Activated B cell treated with CpG ODN at 0.5 μM for 24 hours (primary cell): Measurements from ENCODE around the gene SOX14. TPM values are rescaled to one million over a fixed set of nuclear protein-coding genes. Genes with fewer than 3 reads are reported as not detected.

ENCODE experiments used
- ATAC-seq: fragments of 200-7000 bp; cut with Tn5 transposase; one replicate; pipeline ENCODE4 v1.10.0; 2021; ENCODE audit warnings: low read depth, mild to moderate bottlenecking, moderate library complexity
- CTCF ChIA-PET: fragments of 350-600 bp; sonication (Branson Sonifier 250); formaldehyde crosslinking; loops from one replicate; lab custom pipeline; 2021; ENCODE audit warnings: antibody characterized with exemption; lab: Charles Lee
- POLR2A ChIA-PET: fragments of 350-600 bp; sonication (Branson Sonifier 250); formaldehyde crosslinking; loops from one replicate; lab custom pipeline; 2021; ENCODE audit warnings: antibody characterized with exemption; lab: Charles Lee
- DNase-seq: peaks from one replicate; pipeline ENCODE4 v3.0.0; 2022
- H3K27ac Mint-ChIP-seq: one replicate; pipeline ENCODE4 v1.8.0; 2020; ENCODE audit warnings: mixed read lengths
- H3K27me3 Mint-ChIP-seq: one replicate; pipeline ENCODE4 v1.8.0; 2021; ENCODE audit warnings: mixed read lengths
- H3K36me3 Mint-ChIP-seq: one replicate; pipeline ENCODE4 v1.8.0; 2021; ENCODE audit warnings: low read depth, mixed read lengths
- H3K4me1 Mint-ChIP-seq: one replicate; pipeline ENCODE4 v1.8.0; 2021; ENCODE audit warnings: mixed read lengths
- H3K4me3 Mint-ChIP-seq: one replicate; pipeline ENCODE4 v1.8.0; 2020; ENCODE audit warnings: mild to moderate bottlenecking, mixed read lengths
- H3K9me3 Mint-ChIP-seq: one replicate; pipeline ENCODE4 v1.8.0; 2020; ENCODE audit warnings: mixed read lengths
- intact Hi-C: fragments of 100-400 bp; cut with micrococcal nuclease; formaldehyde crosslinking; loops from one replicate; pipeline ENCODE4 v1.15.1; 2024
- total RNA-seq: library from RNA; stranded (reverse); gene quantifications from 2 replicates; pipeline ENCODE4 v1.2.3, GENCODE V29; 2022
- TF ChIP-seq, protein P1 (sequence below): fragments of 200-600 bp; IDR thresholded peaks from one replicate; pipeline ENCODE4 v1.8.0; 2022; ENCODE audit warnings: antibody characterized with exemption, mild to moderate bottlenecking

SOX14 gene
- total RNA-seq, 1 donor from 2014 or later, result not detected

DNA sequence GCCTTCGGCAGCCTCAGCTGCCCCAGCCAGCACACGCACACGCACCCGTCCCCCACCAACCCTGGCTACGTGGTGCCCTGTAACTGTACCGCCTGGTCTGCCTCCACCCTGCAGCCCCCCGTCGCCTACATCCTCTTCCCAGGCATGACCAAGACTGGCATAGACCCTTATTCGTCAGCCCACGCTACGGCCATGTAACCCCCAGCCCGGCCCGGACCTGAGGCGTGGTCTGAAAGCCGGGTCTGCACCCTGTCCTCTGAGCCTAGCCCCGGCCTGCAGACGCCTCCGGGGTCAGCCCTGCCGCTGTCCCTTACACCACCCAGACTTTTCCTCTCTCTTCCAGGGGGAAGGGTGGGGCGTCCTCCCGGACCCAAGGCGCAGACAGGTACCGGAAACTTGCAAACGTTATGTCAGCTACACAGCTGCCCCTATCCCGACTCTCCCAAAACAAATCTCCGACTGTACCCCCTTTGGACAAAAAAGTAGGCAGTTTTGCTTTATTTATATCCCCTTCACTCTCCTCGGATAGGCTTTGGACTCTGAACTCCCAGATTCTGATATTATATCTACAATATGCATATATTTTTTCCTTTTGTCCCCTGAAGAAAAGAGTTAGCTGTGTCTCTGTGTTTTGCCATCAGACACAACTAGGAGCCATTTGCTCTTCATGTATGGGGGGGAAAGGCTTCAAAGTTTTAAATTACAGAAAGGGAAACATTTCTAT is 1.4 kb downstream of the SOX14 start:
- Mint-ChIP-seq H3K9me3 (no peaks in the 10 kb centered on the region), H3K27ac (no peak overlapping the region), H3K4me3 (no peak overlapping the region), H3K36me3 (no peaks in the 10 kb centered on the region), H3K27me3 (peaks cover 71% of the 10 kb centered on the region), H3K4me1 (peaks cover 1% of the 10 kb centered on the region)
- no peak for ATAC-seq
- CTCF ChIA-PET, result no interaction called here
- TF ChIP-seq, protein P1, sequence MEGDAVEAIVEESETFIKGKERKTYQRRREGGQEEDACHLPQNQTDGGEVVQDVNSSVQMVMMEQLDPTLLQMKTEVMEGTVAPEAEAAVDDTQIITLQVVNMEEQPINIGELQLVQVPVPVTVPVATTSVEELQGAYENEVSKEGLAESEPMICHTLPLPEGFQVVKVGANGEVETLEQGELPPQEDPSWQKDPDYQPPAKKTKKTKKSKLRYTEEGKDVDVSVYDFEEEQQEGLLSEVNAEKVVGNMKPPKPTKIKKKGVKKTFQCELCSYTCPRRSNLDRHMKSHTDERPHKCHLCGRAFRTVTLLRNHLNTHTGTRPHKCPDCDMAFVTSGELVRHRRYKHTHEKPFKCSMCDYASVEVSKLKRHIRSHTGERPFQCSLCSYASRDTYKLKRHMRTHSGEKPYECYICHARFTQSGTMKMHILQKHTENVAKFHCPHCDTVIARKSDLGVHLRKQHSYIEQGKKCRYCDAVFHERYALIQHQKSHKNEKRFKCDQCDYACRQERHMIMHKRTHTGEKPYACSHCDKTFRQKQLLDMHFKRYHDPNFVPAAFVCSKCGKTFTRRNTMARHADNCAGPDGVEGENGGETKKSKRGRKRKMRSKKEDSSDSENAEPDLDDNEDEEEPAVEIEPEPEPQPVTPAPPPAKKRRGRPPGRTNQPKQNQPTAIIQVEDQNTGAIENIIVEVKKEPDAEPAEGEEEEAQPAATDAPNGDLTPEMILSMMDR, result no peak
- no peak for DNase-seq
- POLR2A ChIA-PET, result no interaction called here
- intact Hi-C loops, result no loop called here

DNA sequence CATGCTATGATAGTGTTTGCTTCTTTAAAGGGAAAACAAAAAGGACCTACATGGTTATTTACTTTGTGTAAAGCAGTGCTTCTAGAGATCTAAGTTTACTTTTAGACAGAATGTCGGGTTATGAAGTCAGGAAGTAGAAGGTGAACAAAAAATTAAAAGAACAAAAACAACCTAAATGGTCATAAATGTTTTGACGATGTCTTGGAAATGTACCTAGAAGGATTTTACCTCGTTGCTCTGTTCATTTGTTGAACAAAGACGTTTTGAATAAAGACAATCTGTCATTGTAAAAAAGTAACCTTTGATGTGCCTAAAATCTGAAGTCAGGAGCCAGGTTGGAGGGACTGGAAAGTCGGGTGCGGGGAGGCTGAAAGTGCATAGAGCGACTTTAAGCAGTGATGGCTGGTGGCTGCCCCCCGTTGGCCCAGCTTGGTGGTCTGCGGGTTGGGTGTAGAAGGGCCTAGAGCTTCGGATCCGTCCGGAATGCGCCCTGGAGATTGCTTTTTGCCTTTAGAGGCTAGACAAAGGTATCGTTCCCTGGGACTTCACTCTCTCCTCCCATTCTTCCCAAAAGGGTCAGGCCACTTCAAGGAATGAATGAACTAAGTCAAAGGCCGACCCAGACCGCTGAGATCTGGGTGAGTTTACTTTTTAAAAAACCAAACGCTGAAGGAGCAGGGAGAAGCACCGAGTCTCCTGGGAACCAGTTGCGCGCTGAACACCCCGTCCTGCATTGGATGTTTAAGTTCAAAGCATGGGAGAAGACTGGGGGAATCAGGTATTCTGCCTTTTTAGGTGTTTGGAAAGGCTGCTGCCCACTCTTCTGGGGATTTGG is 2.1 kb downstream of the SOX14 start:
- ATAC-seq, result no peak
- Mint-ChIP-seq H3K27me3 (peaks cover 67% of the 10 kb centered on the region), H3K4me1 (peaks cover 1% of the 10 kb centered on the region), H3K4me3 (no peak overlapping the region), H3K36me3 (no peaks in the 10 kb centered on the region), H3K9me3 (no peaks in the 10 kb centered on the region), H3K27ac (no peak overlapping the region)
- intact Hi-C loops, result no loop called here
- POLR2A ChIA-PET, result no interaction called here
- TF ChIP-seq, protein P1, result no peak
- no peak for DNase-seq
- CTCF ChIA-PET, result no interaction called here

DNA sequence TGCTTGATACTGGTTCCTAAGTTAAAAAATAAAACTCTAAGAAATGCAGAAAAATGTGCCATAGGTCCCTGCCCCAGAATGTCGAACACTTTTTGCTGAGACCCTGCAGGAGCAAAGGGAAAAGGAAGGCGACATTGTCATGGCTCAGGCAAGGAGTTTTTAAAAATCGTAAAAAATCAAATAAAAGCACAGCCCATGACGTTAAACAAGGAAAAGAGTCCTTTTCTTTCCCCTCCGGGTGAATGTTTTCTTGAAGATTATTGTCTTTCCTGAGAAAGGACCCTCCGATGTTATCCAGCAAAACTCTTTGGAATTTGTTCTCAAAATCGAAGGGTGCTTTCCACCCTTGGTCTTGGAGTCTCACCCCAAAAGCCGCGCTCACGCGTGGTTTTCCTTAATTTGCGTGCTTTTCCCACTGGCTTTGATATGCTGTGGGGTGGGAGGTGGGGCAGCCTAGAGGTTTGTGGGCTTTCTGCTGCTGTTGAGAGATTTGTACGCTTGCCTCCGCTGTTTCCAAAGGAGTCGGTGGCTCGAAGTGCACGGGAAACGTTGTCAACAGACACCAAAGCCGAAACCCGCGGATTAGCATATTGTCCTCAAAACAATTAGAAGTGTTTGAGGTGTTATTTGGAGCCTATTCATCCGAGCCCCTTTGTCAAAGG is 2.9 kb downstream of the SOX14 start:
- Mint-ChIP-seq H3K27me3 (peaks cover 67% of the 10 kb centered on the region), H3K36me3 (no peaks in the 10 kb centered on the region), H3K9me3 (no peaks in the 10 kb centered on the region), H3K27ac (no peak overlapping the region), H3K4me3 (no peak overlapping the region), H3K4me1 (peaks cover 7% of the 10 kb centered on the region)
- POLR2A ChIA-PET, result no interaction called here
- no peak for ATAC-seq
- CTCF ChIA-PET, result no interaction called here
- DNase-seq, result no peak
- TF ChIP-seq, protein P1, result no peak
- intact Hi-C loops, result no loop called here

DNA sequence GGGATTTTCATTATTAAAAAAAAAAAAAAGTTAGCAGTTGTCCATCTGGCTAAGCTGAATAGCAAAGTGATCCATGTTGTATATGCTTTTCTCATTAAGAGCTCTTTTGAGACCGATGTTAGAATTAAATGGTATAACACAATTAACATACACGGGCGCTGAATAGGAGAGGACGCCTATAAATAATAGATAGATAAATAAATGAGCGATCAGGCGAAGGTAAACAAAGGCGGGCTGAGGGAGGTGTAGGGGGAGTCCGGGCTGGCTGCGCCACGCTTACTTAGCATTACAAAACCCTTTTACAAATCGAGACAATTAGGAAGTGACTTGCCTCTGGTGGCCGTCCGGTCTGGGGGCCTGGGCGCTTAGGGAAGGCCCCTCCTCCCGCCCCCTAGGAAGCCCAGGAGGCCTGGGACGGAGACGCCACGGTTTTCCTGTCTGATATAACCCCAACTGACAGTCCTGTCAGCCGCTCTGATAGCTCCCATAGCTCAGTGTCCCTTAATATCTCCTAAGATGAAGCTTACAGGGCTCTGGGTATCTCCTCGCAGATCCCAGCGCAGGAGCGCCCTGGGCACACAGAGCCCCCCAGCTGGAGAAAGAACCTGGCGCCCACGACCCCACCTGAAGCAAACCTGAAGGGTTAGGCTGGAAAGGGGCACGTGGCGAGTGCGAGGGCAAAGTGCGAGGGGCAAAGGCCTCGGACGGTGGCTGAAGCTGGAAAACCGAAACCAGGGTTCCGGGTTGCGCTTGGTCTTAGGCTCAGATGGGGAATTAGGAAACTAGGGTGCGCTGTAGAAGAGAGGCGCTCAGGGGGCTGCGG is 3.6 kb downstream of the SOX14 start:
- Mint-ChIP-seq H3K4me3 (no peak overlapping the region), H3K4me1 (peaks cover 8% of the 10 kb centered on the region), H3K27me3 (peaks cover 64% of the 10 kb centered on the region), H3K36me3 (no peaks in the 10 kb centered on the region), H3K9me3 (no peaks in the 10 kb centered on the region), H3K27ac (no peak overlapping the region)
- ATAC-seq (no peak), DNase-seq (no peak)
- intact Hi-C loops, result no loop called here
- TF ChIP-seq, protein P1, result no peak
- POLR2A ChIA-PET, result no interaction called here
- CTCF ChIA-PET, result no interaction called here
